Activated CD8-positive, alpha-beta T cell treated with anti-CD3 and anti-CD28 coated beads for 36 hours (primary cell): ENCODE data around the gene CDH13. TPM values are rescaled to one million over a fixed set of nuclear protein-coding genes. Genes with fewer than 3 reads are reported as not detected.

Experiments used
- ATAC-seq: fragments of 200-7000 bp; cut with Tn5 transposase; one replicate; pipeline ENCODE4 v1.10.0; 2021; ENCODE audit warnings: mild to moderate bottlenecking, moderate library complexity
- CTCF ChIA-PET: fragments of 350-600 bp; sonication (Branson Sonifier 250); formaldehyde crosslinking; loops from one replicate; lab custom pipeline; 2021; ENCODE audit warnings: antibody characterized with exemption; lab: Charles Lee
- POLR2A ChIA-PET: fragments of 350-600 bp; sonication (Branson Sonifier 250); formaldehyde crosslinking; loops from one replicate; lab custom pipeline; 2021; ENCODE audit warnings: antibody characterized with exemption; lab: Charles Lee
- DNase-seq: peaks from one replicate; pipeline ENCODE4 v3.0.0-alpha.2; 2020
- H3K27ac Mint-ChIP-seq: one replicate; pipeline ENCODE4 v1.8.0; 2021; ENCODE audit warnings: mild to moderate bottlenecking, mixed read lengths
- H3K27me3 Mint-ChIP-seq: one replicate; pipeline ENCODE4 v1.8.0; 2021; ENCODE audit warnings: mixed read lengths
- H3K36me3 Mint-ChIP-seq: one replicate; pipeline ENCODE4 v1.8.0; 2021; ENCODE audit warnings: low read depth, mixed read lengths
- H3K4me1 Mint-ChIP-seq: one replicate; pipeline ENCODE4 v1.8.0; 2021; ENCODE audit warnings: low read depth, mixed read lengths
- H3K4me3 Mint-ChIP-seq: one replicate; pipeline ENCODE4 v1.8.0; 2021; ENCODE audit warnings: mild to moderate bottlenecking, moderate library complexity, mixed read lengths
- H3K9me3 Mint-ChIP-seq: one replicate; pipeline ENCODE4 v1.8.0; 2021; ENCODE audit warnings: mixed read lengths
- intact Hi-C: fragments of 100-400 bp; cut with micrococcal nuclease; formaldehyde crosslinking; loops from one replicate; pipeline ENCODE4 v1.10.0; 2022
- total RNA-seq, 2 experiments: library from RNA; stranded (reverse); gene quantifications; one replicate each; pipeline ENCODE4 v1.2.3, GENCODE V29; 2021
- TF ChIP-seq, protein P1 (sequence below): fragments of 200-600 bp; IDR thresholded peaks from one replicate; pipeline ENCODE4 v1.8.0; 2022; ENCODE audit warnings: antibody characterized with exemption, mild to moderate bottlenecking

Gene CDH13
- total RNA-seq, 2 experiments from 2014 or later: not detected

DNA sequence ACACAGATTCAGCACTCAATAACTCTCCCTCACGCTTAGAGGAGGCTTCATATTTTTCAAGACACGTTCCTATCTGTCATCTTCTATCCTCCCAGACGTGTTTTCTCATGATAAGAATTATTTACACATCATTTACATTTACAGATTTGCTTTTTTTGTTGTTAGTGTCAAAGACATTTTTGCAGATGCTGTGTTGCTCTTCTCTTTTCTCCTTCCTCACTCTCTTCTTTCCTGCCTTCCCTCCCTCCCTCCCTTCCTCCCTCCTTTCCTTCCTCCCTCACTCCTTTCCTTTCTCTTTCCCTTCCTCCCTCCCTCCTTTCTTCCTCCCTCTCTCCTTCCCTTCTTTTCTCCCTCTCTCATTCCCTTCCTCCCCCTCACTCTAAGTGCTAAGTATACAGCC is 643.9 kb downstream of the CDH13 start:
- Mint-ChIP-seq H3K27me3 (peaks cover 6% of the 10 kb centered on the region), H3K4me1 (no peaks in the 10 kb centered on the region), H3K9me3 (no peaks in the 10 kb centered on the region), H3K4me3 (no peak overlapping the region), H3K27ac (no peak overlapping the region), H3K36me3 (no peaks in the 10 kb centered on the region)
- TF ChIP-seq, protein P1, sequence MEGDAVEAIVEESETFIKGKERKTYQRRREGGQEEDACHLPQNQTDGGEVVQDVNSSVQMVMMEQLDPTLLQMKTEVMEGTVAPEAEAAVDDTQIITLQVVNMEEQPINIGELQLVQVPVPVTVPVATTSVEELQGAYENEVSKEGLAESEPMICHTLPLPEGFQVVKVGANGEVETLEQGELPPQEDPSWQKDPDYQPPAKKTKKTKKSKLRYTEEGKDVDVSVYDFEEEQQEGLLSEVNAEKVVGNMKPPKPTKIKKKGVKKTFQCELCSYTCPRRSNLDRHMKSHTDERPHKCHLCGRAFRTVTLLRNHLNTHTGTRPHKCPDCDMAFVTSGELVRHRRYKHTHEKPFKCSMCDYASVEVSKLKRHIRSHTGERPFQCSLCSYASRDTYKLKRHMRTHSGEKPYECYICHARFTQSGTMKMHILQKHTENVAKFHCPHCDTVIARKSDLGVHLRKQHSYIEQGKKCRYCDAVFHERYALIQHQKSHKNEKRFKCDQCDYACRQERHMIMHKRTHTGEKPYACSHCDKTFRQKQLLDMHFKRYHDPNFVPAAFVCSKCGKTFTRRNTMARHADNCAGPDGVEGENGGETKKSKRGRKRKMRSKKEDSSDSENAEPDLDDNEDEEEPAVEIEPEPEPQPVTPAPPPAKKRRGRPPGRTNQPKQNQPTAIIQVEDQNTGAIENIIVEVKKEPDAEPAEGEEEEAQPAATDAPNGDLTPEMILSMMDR: no peak
- DNase-seq (no peak), ATAC-seq (no peak)
- ChIA-PET POLR2A (no interaction called here), CTCF (no interaction called here)
- intact Hi-C loops: no loop called here

DNA sequence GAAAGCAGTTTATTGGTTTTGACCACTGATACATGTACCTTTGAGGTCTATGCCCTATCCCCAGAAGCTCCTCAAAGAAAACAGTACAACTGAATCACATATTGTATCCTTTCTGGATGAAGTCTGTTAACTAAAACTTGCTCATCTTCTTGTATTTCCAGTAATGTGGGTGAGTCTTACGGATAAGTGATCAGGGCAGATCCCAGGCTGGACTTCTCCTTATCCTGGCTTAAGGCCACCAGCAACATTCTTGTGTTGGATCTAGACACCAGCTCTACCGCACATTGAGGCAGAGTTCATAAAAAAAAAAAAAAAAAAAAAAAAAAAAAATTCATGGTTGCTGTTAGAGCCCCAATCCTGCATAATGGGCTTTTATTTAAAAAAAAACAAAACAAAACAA is 644.4 kb downstream of the CDH13 start:
- TF ChIP-seq, protein P1: no peak
- H3K9me3 Mint-ChIP-seq: no peaks in the 10 kb centered on the region
- no peak overlapping the region for H3K4me3 Mint-ChIP-seq
- intact Hi-C loops: no loop called here
- CTCF ChIA-PET: no interaction called here
- H3K4me1 Mint-ChIP-seq: no peaks in the 10 kb centered on the region
- H3K27me3 Mint-ChIP-seq: peaks cover 6% of the 10 kb centered on the region
- no peaks in the 10 kb centered on the region for H3K36me3 Mint-ChIP-seq
- DNase-seq: no peak
- POLR2A ChIA-PET: no interaction called here
- H3K27ac Mint-ChIP-seq: no peak overlapping the region
- ATAC-seq: no peak

DNA sequence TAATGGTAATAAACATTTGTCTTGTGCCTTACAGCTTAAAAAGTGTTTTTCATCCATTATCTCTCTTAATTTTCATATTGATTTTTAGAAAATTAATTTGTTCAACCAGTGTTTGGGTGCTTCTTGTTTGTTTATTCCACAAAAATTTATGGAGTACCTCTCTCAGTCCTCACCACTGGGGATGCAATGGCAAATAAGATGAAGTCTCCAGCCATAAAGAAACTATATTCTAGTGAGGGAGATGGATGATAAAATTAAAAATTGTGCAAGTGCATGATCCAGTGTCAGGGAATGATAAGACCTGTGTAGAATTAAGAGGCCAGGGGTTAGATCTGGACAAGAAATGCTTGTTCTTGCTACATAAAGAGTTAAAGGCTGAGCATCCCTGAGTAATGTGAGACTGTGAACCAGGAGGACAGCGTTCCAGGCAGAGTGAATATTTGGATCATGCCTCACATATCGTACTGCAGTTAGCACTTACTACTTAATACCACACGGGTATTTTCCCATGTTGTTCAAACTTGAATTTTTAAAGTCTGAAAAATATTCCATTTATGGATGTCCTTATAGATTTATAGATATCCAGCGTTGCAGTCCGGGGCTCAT is 645.3 kb downstream of the CDH13 start:
- H3K4me1 Mint-ChIP-seq: no peaks in the 10 kb centered on the region
- POLR2A ChIA-PET: no interaction called here
- TF ChIP-seq, protein P1: no peak
- H3K27ac Mint-ChIP-seq: no peak overlapping the region
- intact Hi-C loops: no loop called here
- H3K36me3 Mint-ChIP-seq: no peaks in the 10 kb centered on the region
- no peaks in the 10 kb centered on the region for H3K9me3 Mint-ChIP-seq
- no peak for ATAC-seq
- peaks cover 6% of the 10 kb centered on the region for H3K27me3 Mint-ChIP-seq
- CTCF ChIA-PET: no interaction called here
- no peak for DNase-seq
- no peak overlapping the region for H3K4me3 Mint-ChIP-seq

DNA sequence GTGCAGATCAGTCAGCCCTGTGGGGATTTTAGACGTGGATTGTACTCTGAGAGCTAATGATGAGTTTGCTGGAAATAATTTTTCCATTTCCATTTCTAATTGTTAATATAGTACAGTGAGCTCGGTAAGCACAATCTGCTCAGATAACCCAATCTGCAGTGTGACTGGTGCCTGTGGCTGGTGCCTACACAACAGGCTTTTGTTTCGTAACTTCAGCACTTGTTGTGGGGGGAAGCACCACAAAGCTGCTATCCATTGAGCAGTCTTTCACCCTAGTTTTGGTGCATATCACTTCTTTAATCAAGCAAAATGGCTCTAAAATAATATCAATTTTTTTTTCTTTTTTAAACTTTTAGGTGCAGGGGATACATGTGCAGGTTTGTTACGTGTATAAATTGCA is 646.1 kb downstream of the CDH13 start:
- Mint-ChIP-seq H3K9me3 (no peaks in the 10 kb centered on the region), H3K4me1 (no peaks in the 10 kb centered on the region), H3K4me3 (no peak overlapping the region), H3K27me3 (peaks cover 6% of the 10 kb centered on the region), H3K36me3 (no peaks in the 10 kb centered on the region), H3K27ac (no peak overlapping the region)
- intact Hi-C loops: no loop called here
- no peak for DNase-seq
- TF ChIP-seq, protein P1: no peak
- CTCF ChIA-PET: no interaction called here
- no peak for ATAC-seq
- POLR2A ChIA-PET: no interaction called here

DNA sequence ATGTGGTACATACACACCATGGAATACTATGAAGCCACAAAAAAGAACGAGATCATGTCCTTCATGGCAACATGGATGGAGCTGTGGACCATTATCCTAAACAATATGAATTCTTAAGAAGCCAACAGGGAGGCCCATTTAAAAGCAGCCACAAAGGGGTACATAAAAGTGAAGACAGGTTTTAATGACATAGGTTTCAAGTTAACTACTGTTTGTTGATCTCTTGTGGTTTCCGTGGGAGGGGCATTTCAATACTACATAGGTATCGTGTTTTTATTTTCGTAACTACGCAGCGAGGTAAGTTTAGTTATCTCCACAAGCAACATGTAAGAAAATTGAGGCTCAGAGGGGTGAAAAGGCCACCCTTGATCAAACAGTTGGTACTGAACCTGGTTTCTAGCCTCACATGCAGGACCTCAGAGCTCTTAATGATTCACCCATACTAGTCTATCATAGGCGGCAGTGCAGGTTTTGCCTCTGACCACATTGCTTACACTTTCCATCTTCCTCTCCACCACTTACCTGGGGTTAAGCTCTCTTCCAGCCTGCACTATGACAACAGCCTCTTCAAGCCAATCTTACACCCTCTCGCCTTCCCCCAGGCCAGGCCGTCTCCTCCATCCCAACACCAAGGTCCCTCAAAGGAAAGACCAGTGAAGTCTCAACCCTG is 646.9 kb downstream of the CDH13 start:
- no peaks in the 10 kb centered on the region for H3K4me1 Mint-ChIP-seq
- no peak for ATAC-seq
- no peaks in the 10 kb centered on the region for H3K9me3 Mint-ChIP-seq
- no peak overlapping the region for H3K4me3 Mint-ChIP-seq
- ChIA-PET POLR2A (no interaction called here), CTCF (no interaction called here)
- H3K27me3 Mint-ChIP-seq: peaks cover 6% of the 10 kb centered on the region
- intact Hi-C loops: no loop called here
- H3K27ac Mint-ChIP-seq: no peak overlapping the region
- TF ChIP-seq, protein P1: no peak
- no peak for DNase-seq
- H3K36me3 Mint-ChIP-seq: no peaks in the 10 kb centered on the region
